ENCODE data around the gene SCN1B. TPM values are rescaled to one million over a fixed set of nuclear protein-coding genes. Genes with fewer than 3 reads are reported as not detected.

SCN1B gene
- total and polyA plus RNA-seq, 2 of the 13 experiments (the other 11 are each of a cell fraction or from before 2014, with no cell fraction given): 2.7 to 20.1 TPM

- TF ChIP-seq, protein P1, sequence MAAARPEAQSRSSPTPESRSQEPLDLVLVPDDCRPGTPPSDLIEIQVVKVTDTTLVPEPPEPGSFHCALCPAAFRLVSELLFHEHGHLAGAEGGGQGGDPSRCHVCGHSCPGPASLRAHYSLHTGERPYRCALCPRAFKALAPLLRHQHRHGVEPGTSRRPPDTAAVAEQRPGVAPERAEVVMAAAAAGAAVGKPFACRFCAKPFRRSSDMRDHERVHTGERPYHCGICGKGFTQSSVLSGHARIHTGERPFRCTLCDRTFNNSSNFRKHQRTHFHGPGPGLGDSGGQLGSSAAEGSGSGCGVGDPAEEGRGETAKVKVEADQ (CRISPR knock-in tag; IDR thresholded peaks at IDR 0.05; ENCODE audit: borderline replicate concordance): no peak
- TF ChIP-seq ZNF430 (CRISPR knock-in tag; IDR thresholded peaks at IDR 0.05) (0 out of 2 replicates have a peak, but pooled peaks have one; percentile 40), HNF4A (CRISPR knock-in tag; IDR thresholded peaks at IDR 0.05) (no peak), ARID3A (IDR thresholded peaks at IDR 0.05; ENCODE audit: low read depth, low read length) (no peak), FOXC1 (CRISPR knock-in tag; IDR thresholded peaks at IDR 0.05; ENCODE audit: borderline replicate concordance) (no peak), ZNF577 (CRISPR knock-in tag; IDR thresholded peaks at IDR 0.05; ENCODE audit: borderline replicate concordance, low read depth) (no peak), HOXA5 (CRISPR knock-in tag; IDR thresholded peaks at IDR 0.05) (no peak), ZNF639 (CRISPR knock-in tag; conservative IDR thresholded peaks at IDR 0.05) (no peak; the same call in 1 of the 2 replicates), ZNF256 (CRISPR knock-in tag; conservative IDR thresholded peaks at IDR 0.05) (no peak), POLR2G (IDR thresholded peaks at IDR 0.05; ENCODE audit: low read depth, low read length) (peak; percentile 38), ZMYM2 (CRISPR knock-in tag; IDR thresholded peaks at IDR 0.05) (no peak), SAP130 (CRISPR knock-in tag; IDR thresholded peaks at IDR 0.05; ENCODE audit: low read depth) (0 out of 2 replicates have a peak, but pooled peaks have one; percentile 30), BCL6 (CRISPR knock-in tag; IDR thresholded peaks at IDR 0.05) (peak; percentile 12; the same call in 1 of the 2 replicates), ZNF749 (CRISPR knock-in tag; IDR thresholded peaks at IDR 0.05; ENCODE audit: borderline replicate concordance) (no peak), MAFG (CRISPR knock-in tag; IDR thresholded peaks at IDR 0.05) (no peak), MAFF (IDR thresholded peaks at IDR 0.05; ENCODE audit: low read depth, low read length) (no peak)
- TF ChIP-seq, protein P2, sequence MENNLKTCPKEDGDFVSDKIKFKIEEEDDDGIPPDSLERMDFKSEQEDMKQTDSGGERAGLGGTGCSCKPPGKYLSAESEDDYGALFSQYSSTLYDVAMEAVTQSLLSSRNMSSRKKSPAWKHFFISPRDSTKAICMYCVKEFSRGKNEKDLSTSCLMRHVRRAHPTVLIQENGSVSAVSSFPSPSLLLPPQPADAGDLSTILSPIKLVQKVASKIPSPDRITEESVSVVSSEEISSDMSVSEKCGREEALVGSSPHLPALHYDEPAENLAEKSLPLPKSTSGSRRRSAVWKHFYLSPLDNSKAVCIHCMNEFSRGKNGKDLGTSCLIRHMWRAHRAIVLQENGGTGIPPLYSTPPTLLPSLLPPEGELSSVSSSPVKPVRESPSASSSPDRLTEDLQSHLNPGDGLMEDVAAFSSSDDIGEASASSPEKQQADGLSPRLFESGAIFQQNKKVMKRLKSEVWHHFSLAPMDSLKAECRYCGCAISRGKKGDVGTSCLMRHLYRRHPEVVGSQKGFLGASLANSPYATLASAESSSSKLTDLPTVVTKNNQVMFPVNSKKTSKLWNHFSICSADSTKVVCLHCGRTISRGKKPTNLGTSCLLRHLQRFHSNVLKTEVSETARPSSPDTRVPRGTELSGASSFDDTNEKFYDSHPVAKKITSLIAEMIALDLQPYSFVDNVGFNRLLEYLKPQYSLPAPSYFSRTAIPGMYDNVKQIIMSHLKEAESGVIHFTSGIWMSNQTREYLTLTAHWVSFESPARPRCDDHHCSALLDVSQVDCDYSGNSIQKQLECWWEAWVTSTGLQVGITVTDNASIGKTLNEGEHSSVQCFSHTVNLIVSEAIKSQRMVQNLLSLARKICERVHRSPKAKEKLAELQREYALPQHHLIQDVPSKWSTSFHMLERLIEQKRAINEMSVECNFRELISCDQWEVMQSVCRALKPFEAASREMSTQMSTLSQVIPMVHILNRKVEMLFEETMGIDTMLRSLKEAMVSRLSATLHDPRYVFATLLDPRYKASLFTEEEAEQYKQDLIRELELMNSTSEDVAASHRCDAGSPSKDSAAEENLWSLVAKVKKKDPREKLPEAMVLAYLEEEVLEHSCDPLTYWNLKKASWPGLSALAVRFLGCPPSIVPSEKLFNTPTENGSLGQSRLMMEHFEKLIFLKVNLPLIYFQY (CRISPR knock-in tag; IDR thresholded peaks at IDR 0.05; ENCODE audit: borderline replicate concordance): no peak
- TF ChIP-seq, protein P3, sequence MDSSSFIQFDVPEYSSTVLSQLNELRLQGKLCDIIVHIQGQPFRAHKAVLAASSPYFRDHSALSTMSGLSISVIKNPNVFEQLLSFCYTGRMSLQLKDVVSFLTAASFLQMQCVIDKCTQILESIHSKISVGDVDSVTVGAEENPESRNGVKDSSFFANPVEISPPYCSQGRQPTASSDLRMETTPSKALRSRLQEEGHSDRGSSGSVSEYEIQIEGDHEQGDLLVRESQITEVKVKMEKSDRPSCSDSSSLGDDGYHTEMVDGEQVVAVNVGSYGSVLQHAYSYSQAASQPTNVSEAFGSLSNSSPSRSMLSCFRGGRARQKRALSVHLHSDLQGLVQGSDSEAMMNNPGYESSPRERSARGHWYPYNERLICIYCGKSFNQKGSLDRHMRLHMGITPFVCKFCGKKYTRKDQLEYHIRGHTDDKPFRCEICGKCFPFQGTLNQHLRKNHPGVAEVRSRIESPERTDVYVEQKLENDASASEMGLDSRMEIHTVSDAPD (CRISPR knock-in tag; IDR thresholded peaks at IDR 0.05): no peak
- TF ChIP-seq, protein P4, sequence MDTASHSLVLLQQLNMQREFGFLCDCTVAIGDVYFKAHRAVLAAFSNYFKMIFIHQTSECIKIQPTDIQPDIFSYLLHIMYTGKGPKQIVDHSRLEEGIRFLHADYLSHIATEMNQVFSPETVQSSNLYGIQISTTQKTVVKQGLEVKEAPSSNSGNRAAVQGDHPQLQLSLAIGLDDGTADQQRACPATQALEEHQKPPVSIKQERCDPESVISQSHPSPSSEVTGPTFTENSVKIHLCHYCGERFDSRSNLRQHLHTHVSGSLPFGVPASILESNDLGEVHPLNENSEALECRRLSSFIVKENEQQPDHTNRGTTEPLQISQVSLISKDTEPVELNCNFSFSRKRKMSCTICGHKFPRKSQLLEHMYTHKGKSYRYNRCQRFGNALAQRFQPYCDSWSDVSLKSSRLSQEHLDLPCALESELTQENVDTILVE (CRISPR knock-in tag; IDR thresholded peaks at IDR 0.05): no peak
Observed at GRCh38 chr19:35030257-35031071, at the start of gene SCN1B (continued).
